T-helper 1 cell treated with Interleukin-12 subunit alpha and Interleukin-12 subunit beta and Interleukin-4 antibody, amounts not matched to agents 30 μg/mL and 1 μg/mL, for 36 hours (primary cell): ENCODE results near the gene YIPF3.
"Not testable (repeated sequence)": the region's sequence is repeated elsewhere in the genome, so short reads cannot be mapped to it uniquely, and the experiment has no call there.

Experiments
- H3K27ac Mint-ChIP-seq: one replicate; pipeline ENCODE4 v1.8.0; 2021; ENCODE audit warnings: mild to moderate bottlenecking, mixed read lengths
- H3K27me3 Mint-ChIP-seq: one replicate; pipeline ENCODE4 v1.8.0; 2021; ENCODE audit warnings: low read depth, mixed read lengths
- H3K36me3 Mint-ChIP-seq: one replicate; pipeline ENCODE4 v1.8.0; 2021; ENCODE audit warnings: low read depth, mixed read lengths
- H3K4me1 Mint-ChIP-seq: one replicate; pipeline ENCODE4 v1.8.0; 2021; ENCODE audit warnings: low read depth, mixed read lengths
- H3K4me3 Mint-ChIP-seq: one replicate; pipeline ENCODE4 v1.8.0; 2021; ENCODE audit warnings: mild to moderate bottlenecking, moderate library complexity, mixed read lengths
- H3K9me3 Mint-ChIP-seq: one replicate; pipeline ENCODE4 v1.8.0; 2021; ENCODE audit warnings: mixed read lengths

Gene YIPF3

DNA sequence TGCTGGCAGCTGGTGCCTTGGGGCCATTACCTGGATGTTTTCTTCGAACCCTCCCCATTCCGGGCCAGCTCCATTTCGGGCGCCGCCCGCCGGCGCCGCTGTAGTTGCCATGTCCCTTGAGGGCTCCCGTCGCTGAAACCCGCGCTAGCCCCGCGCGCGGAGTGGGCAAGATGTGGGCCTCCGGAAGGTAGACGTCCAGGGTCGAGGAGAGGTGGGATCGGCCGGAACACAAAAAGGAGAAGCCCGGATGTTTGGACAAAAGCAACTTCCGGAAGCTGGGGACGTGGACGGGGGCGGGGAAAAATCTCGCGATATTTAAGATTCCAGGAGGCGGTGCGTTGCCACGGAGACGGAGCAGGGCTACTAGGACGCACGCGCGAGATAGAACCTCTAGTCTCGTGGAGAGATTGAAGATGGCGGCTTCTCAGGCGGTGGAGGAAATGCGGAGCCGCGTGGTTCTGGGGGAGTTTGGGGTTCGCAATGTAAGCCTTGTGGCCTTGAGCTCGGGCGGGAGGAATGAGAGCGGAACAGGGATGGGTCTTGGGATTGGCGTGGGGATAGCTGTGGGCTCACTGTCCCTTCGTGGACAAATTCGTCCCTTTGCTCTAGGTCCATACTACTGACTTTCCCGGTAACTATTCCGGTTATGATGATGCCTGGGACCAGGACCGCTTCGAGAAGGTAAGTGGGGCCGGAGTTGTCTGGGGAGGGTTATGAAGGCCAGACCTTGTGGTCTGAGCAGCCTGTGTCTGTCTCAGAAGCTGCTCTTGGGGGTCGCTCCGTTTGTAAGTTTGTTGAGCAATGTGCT lies at the start of gene YIPF3, which contains the start of gene POLR1C:
Gene YIPF3, minus strand, starts transcription at position 230 of the 808 bp plus-strand sequence. Its CDS starts 119 bp downstream, at position 111.
Gene POLR1C, plus strand, starts transcription at position 393 of the 808 bp plus-strand sequence. Its CDS starts 21 bp downstream, at position 414.
- H3K4me3 Mint-ChIP-seq, result no peak within 1 kb of the TSS
- H3K27ac Mint-ChIP-seq, result no peak within 1 kb of the TSS
- H3K36me3 Mint-ChIP-seq, result peaks cover 32% of the 10 kb centered on the region
- no peaks in the 10 kb centered on the region for H3K9me3 Mint-ChIP-seq
- peaks cover 25% of the 10 kb centered on the region for H3K4me1 Mint-ChIP-seq
- no peaks in the 10 kb centered on the region for H3K27me3 Mint-ChIP-seq

- Mint-ChIP-seq H3K27me3 (no peaks in the 10 kb centered on the region), H3K9me3 (no peaks in the 10 kb centered on the region), H3K27ac (no peak overlapping the region), H3K36me3 (peaks cover 44% of the 10 kb centered on the region), H3K4me3 (no peak overlapping the region), H3K4me1 (no peaks in the 10 kb centered on the region)
Measured at GRCh38 chr6:43559328-43559727, 42.6 kb upstream of the YIPF3 start.

- H3K4me1 Mint-ChIP-seq, H3K9me3 Mint-ChIP-seq, H3K27me3 Mint-ChIP-seq, H3K4me3 Mint-ChIP-seq, H3K27ac Mint-ChIP-seq: not testable (repeated sequence)
- H3K36me3 Mint-ChIP-seq, result peaks cover 43% of the 10 kb centered on the region
Measured at GRCh38 chr6:43557620-43558019, 40.9 kb upstream of the YIPF3 start.

DNA sequence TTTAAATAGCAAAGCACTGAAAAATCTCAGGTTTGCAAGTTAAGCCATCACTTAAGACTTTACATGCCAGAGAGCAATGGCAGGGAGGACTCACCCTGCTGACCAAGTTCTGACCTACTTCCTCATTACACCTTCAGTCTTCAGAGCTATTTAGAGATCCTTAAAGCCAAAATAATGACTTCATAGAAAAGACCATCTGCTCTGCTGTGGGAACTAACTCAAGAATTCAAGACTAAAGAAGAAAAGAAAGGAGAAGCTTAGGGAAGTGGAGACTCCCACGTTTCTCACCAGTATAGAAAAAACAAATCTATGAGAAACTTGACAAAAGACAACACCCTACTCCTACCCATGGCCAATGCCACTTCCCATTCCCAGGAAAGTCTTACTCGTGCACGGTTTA lies 30.5 kb upstream of the YIPF3 start:
- Mint-ChIP-seq H3K27me3 (no peaks in the 10 kb centered on the region), H3K9me3 (no peaks in the 10 kb centered on the region), H3K36me3 (peaks cover 41% of the 10 kb centered on the region), H3K4me3 (no peak overlapping the region), H3K4me1 (peaks cover 2% of the 10 kb centered on the region), H3K27ac (no peak overlapping the region)

DNA sequence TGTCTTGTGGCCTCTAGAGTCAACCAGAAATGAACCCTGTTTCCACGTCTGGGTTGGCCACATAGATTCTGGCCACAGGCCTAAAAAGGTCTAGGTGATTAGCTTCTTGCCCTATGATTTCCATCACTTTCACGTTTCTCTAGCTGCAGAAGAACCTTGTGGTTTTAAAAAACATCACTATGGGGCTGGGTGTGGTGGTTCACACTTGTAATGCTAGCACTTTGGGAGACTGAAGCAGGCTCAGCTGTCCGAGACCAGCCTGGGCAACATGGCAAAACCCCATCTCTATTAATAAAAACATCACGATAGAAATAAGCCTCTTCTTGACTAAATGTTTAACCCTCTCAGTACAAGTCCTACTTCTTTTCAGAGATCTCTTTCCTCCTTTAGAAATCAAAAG lies 27.7 kb upstream of the YIPF3 start:
- Mint-ChIP-seq H3K9me3 (no peaks in the 10 kb centered on the region), H3K36me3 (peaks cover 42% of the 10 kb centered on the region), H3K4me1 (peaks cover 2% of the 10 kb centered on the region), H3K27me3 (no peaks in the 10 kb centered on the region), H3K27ac (no peak overlapping the region), H3K4me3 (no peak overlapping the region)

GRCh38 chr6:43541774-43542471 lies 25.2 kb upstream of the YIPF3 start:
- Mint-ChIP-seq H3K27ac (no peak overlapping the region), H3K27me3 (no peaks in the 10 kb centered on the region), H3K4me1 (peaks cover 6% of the 10 kb centered on the region), H3K9me3 (no peaks in the 10 kb centered on the region), H3K36me3 (peaks cover 40% of the 10 kb centered on the region), H3K4me3 (no peak overlapping the region)

- Mint-ChIP-seq H3K27me3 (no peaks in the 10 kb centered on the region), H3K4me1 (peaks cover 6% of the 10 kb centered on the region), H3K9me3 (no peaks in the 10 kb centered on the region), H3K4me3 (no peak overlapping the region), H3K27ac (no peak overlapping the region), H3K36me3 (peaks cover 30% of the 10 kb centered on the region)
Measured at GRCh38 chr6:43540507-43540906, 23.8 kb upstream of the YIPF3 start.

GRCh38 chr6:43539409-43539808 lies 22.7 kb upstream of the YIPF3 start:
- not testable (repeated sequence) for H3K27me3 Mint-ChIP-seq, H3K4me1 Mint-ChIP-seq, H3K27ac Mint-ChIP-seq, H3K4me3 Mint-ChIP-seq, H3K9me3 Mint-ChIP-seq
- H3K36me3 Mint-ChIP-seq, result peaks cover 30% of the 10 kb centered on the region

DNA sequence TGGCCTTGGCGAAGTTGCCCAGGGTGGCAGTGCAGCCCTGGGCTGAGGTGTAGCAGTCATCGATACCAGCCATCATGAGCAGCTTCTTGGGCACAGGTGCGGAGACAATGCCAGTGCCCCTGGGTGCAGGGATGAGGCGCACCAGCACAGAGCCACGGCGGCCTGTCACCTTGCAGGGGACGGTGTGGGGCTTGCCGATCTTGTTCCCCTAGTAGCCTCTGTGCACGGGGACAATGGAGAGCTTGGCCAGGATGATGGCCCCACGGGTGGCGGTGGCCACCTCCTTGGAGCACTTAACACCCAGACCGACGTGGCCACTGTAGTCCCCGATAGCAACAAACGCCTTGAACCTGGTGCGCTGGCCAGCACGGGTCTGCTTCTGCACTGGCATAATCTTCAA lies 22.3 kb upstream of the YIPF3 start:
- H3K27me3 Mint-ChIP-seq, H3K9me3 Mint-ChIP-seq, H3K27ac Mint-ChIP-seq, H3K4me1 Mint-ChIP-seq, H3K4me3 Mint-ChIP-seq: not testable (repeated sequence)
- H3K36me3 Mint-ChIP-seq, result peaks cover 28% of the 10 kb centered on the region

DNA sequence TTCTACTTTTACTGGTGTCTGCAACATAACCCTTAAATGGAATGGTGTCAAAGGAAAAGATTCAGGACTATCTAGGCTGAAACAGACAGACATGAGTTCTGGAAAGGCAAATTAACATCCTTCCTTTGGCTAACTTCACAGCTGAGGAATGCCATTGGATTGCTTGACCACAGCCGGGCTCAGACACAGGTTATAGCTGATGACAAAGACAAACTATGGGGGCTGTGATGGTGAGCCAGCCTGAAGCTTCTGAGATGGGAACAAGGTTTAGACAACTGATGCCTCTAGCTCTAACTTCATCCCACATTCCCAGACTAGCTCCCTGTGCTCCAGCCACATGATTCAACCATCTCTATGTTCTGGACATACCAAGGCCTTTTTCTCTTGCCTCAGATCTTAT lies 15.5 kb upstream of the YIPF3 start:
- H3K9me3 Mint-ChIP-seq, result no peaks in the 10 kb centered on the region
- H3K27me3 Mint-ChIP-seq, result no peaks in the 10 kb centered on the region
- no peak overlapping the region for H3K4me3 Mint-ChIP-seq
- peaks cover 28% of the 10 kb centered on the region for H3K36me3 Mint-ChIP-seq
- H3K27ac Mint-ChIP-seq, result no peak overlapping the region
- peaks cover 1% of the 10 kb centered on the region for H3K4me1 Mint-ChIP-seq

DNA sequence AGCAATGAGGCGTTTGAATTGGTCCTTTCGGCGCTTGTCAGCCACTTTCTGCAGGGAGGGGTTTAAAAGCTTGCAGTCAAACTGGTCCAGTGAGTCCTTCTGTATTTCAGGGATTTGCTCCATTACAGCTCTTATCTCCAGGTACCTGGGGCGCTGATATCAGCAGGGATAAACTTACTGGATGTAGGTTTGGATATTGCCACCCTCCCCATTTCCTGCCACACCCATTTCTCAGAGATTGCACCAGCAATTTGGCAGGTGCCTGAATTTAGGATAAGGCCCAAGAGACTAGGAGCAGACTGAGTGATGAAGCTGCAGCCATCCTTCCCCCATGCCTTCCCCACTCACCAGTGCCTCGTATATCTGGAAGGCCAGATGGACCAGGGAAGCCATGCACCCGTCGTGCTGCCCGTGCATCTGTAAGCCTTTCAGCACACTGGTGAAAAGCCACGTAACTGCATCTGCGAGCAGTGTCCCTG lies 7.8 kb upstream of the YIPF3 start:
- no peaks in the 10 kb centered on the region for H3K27me3 Mint-ChIP-seq
- peaks cover 6% of the 10 kb centered on the region for H3K4me1 Mint-ChIP-seq
- peaks cover 43% of the 10 kb centered on the region for H3K36me3 Mint-ChIP-seq
- H3K9me3 Mint-ChIP-seq, result no peaks in the 10 kb centered on the region
- no peak overlapping the region for H3K4me3 Mint-ChIP-seq
- no peak overlapping the region for H3K27ac Mint-ChIP-seq

GRCh38 chr6:43523284-43523683 lies 6.6 kb upstream of the YIPF3 start:
- peaks cover 43% of the 10 kb centered on the region for H3K36me3 Mint-ChIP-seq
- H3K4me3 Mint-ChIP-seq, result no peak overlapping the region
- no peaks in the 10 kb centered on the region for H3K27me3 Mint-ChIP-seq
- no peaks in the 10 kb centered on the region for H3K9me3 Mint-ChIP-seq
- H3K4me1 Mint-ChIP-seq, result peaks cover 6% of the 10 kb centered on the region
- H3K27ac Mint-ChIP-seq, result no peak overlapping the region

DNA sequence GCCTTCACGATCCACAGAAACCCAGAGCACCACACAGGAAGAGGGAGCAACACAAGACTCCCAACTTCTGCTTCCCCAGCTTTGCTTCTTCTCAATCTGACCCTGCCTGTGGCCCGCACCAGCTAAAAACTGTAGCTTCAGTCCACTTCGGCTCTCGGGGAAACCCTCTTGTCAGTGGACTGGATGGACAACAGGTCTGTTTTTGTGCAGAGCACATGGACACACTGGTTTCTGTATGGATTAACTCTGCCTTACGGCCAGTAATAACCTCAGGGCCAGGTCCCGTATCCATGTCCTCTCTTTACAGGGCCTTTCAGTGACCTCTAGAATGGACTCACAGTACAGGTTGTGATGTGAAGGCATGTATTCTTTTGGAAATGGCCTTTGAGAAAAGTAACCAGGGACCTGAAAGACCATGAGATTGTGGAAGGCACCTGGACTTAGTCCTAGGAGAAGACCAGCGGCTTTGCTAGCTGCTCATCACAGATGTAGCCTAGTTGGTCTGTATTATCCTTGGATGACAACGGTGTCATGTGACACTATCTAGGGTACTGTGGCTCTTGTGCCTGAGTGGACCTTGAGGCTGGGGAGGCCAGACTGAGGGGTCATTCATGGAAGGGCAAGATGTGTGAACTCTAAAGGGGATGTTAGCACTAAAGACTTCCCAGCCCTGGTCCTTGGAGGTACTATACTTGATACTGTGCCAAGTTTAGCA lies 6.0 kb upstream of the YIPF3 start:
- H3K27ac Mint-ChIP-seq, result no peak overlapping the region

DNA sequence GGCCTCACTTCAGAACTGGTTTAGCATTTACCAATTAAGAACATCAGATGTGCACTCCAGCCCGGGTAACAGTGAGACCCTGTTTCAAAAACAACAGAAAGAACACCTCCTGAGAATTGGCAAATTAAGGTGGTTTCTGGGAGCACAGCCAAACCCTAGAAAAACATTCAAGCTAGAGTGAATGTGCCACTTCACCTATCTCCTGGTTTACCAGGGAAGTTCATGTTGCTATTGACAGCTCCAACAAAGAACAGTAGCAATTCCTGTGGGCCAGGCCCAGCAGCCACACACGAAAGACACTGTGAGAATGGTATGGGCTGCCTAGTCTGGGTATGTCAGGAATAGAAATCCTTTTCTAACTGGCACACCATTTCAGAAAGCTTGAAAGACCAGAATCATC lies 5.1 kb upstream of the YIPF3 start:
- Mint-ChIP-seq H3K4me1 (peaks cover 6% of the 10 kb centered on the region), H3K9me3 (no peaks in the 10 kb centered on the region), H3K27me3 (no peaks in the 10 kb centered on the region), H3K4me3 (no peak overlapping the region), H3K27ac (no peak overlapping the region), H3K36me3 (peaks cover 34% of the 10 kb centered on the region)

More for the DNA sequence above, 6.0 kb upstream of the YIPF3 start:
- Mint-ChIP-seq H3K9me3 (no peaks in the 10 kb centered on the region), H3K4me3 (no peak overlapping the region), H3K36me3 (peaks cover 42% of the 10 kb centered on the region), H3K27me3 (no peaks in the 10 kb centered on the region), H3K4me1 (peaks cover 6% of the 10 kb centered on the region)
